Trophoblast cell (in vitro differentiated cells and primary cell): ENCODE results near the gene PLS1.
"Not testable (repeated sequence)": the region's sequence is repeated elsewhere in the genome, so short reads cannot be mapped to it uniquely, and the experiment has no call there.

Experiments used
- DNase-seq, 2 donors: peaks; one replicate each; pipeline ENCODE4 v3.0.0-alpha.2; 2016
- H2AFZ ChIP-seq: 2 replicates; pipeline ENCODE4 v1.6.1; 2013; ENCODE audit warnings: low read length, moderate library complexity, mild to moderate bottlenecking; ENCODE audit not compliant: insufficient read depth, poor library complexity
- H2AK5ac ChIP-seq: 2 replicates; pipeline ENCODE4 v1.6.1; 2013; ENCODE audit warnings: mild to moderate bottlenecking, low read length
- H2BK120ac ChIP-seq: 2 replicates; pipeline ENCODE4 v1.6.1; 2013; ENCODE audit warnings: low read length, mild to moderate bottlenecking, moderate library complexity; ENCODE audit not compliant: insufficient read depth, poor library complexity
- H2BK12ac ChIP-seq: 2 replicates; pipeline ENCODE4 v1.6.1; 2013; ENCODE audit warnings: mild to moderate bottlenecking, low read length, moderate library complexity
- H2BK5ac ChIP-seq: 2 replicates; pipeline ENCODE4 v1.6.1; 2013; ENCODE audit warnings: low read length, low read depth, moderate library complexity, mild to moderate bottlenecking; ENCODE audit not compliant: poor library complexity
- H3K14ac ChIP-seq: 2 replicates; pipeline ENCODE4 v1.6.1; 2013; ENCODE audit warnings: mild to moderate bottlenecking, low read length
- H3K18ac ChIP-seq: 2 replicates; pipeline ENCODE4 v1.6.1; 2013; ENCODE audit warnings: mild to moderate bottlenecking, low read length
- H3K23ac ChIP-seq: 2 replicates; pipeline ENCODE4 v1.6.1; 2013; ENCODE audit warnings: low read length
- H3K27ac ChIP-seq: 2 replicates; pipeline ENCODE4 v1.5.1; 2013; ENCODE audit warnings: low read depth, mild to moderate bottlenecking, inconsistent platforms, low read length, moderate library complexity
- H3K27me3 ChIP-seq: 2 replicates; pipeline ENCODE4 v1.6.1; 2013; ENCODE audit warnings: inconsistent platforms, mild to moderate bottlenecking, low read length, moderate library complexity; ENCODE audit not compliant: insufficient read depth
- H3K36me3 ChIP-seq, 2 experiments: 1 replicate in 1 of 2; 2 replicates in 1 of 2; pipeline ENCODE4 v1.6.1; 2013; ENCODE audit warnings: low read length in 2 of 2, mild to moderate bottlenecking in 2 of 2, moderate library complexity in 1 of 2; ENCODE audit not compliant: insufficient read depth in 2 of 2, control insufficient read depth in 1 of 2
- H3K4ac ChIP-seq: 2 replicates; pipeline ENCODE4 v1.6.1; 2013; ENCODE audit warnings: low read depth, mild to moderate bottlenecking, low read length, moderate library complexity
- H3K4me1 ChIP-seq, 2 experiments: 1 replicate in 1 of 2; 2 replicates in 1 of 2; pipeline ENCODE4 v1.6.1; 2013; ENCODE audit warnings: low read length in 2 of 2, mild to moderate bottlenecking in 2 of 2, moderate library complexity in 1 of 2; ENCODE audit not compliant: insufficient read depth in 2 of 2, control insufficient read depth in 1 of 2
- H3K4me2 ChIP-seq: 2 replicates; pipeline ENCODE4 v1.6.1; 2013; ENCODE audit warnings: inconsistent platforms, mild to moderate bottlenecking, low read length, moderate library complexity
- H3K4me3 ChIP-seq: 2 replicates; pipeline ENCODE4 v1.5.1; 2013; ENCODE audit warnings: mild to moderate bottlenecking, low read depth, low read length, inconsistent platforms
- H3K79me1 ChIP-seq: one replicate; pipeline ENCODE4 v1.6.1; 2013; ENCODE audit warnings: low read length
- H3K79me2 ChIP-seq: 2 replicates; pipeline ENCODE4 v1.6.1; 2013; ENCODE audit warnings: low read length, mild to moderate bottlenecking; ENCODE audit not compliant: control insufficient read depth, insufficient read depth, poor library complexity
- H3K9ac ChIP-seq: 2 replicates; pipeline ENCODE4 v1.6.1; 2013; ENCODE audit warnings: mild to moderate bottlenecking, low read length
- H3K9me3 ChIP-seq: 2 replicates; pipeline ENCODE4 v1.6.1; 2013; ENCODE audit warnings: low read depth, mild to moderate bottlenecking, control low read depth, inconsistent platforms, low read length; ENCODE audit not compliant: insufficient read depth
- H4K12ac ChIP-seq: 2 replicates; pipeline ENCODE4 v1.6.1; 2013; ENCODE audit warnings: low read depth, mild to moderate bottlenecking, low read length, moderate library complexity
- H4K8ac ChIP-seq: 2 replicates; pipeline ENCODE4 v1.6.1; 2013; ENCODE audit warnings: low read depth, mild to moderate bottlenecking, low read length, moderate library complexity
- H4K91ac ChIP-seq: one replicate; pipeline ENCODE4 v1.6.1; 2013; ENCODE audit warnings: low read depth, mild to moderate bottlenecking, low read length, moderate library complexity
- WGBS: extraction: QIAGEN DNeasy Blood & Tissue Kit; methylation state at CpG from one replicate; pipeline ENCODE4 v1.1.7; 2013; ENCODE audit warnings: missing lambda C conversion rate; ENCODE audit not compliant: insufficient read length, insufficient coverage; ENCODE audit errors: extremely low coverage; 5-methylcytosine and 5-hydroxymethylcytosine counted together

Gene PLS1

GRCh38 chr3:142577696-142578328 lies 18.4 kb upstream of the PLS1 start:
- H2AK5ac ChIP-seq = no peak overlapping the region
- peak overlapping the region; percentile 87 for H3K9ac ChIP-seq
- H4K91ac ChIP-seq = no peak overlapping the region
- H3K79me2 ChIP-seq = peaks cover 7% of the 10 kb centered on the region
- H3K79me1 ChIP-seq = peaks cover 9% of the 10 kb centered on the region
- peak overlapping the region; percentile 99 for H3K4me3 ChIP-seq
- DNase-seq = peak in 1 of 2 donors; percentile 41
- no peak overlapping the region for H3K23ac ChIP-seq
- H3K14ac ChIP-seq = no peak overlapping the region
- no peak overlapping the region for H3K18ac ChIP-seq
- H3K27me3 ChIP-seq = no peaks in the 10 kb centered on the region
- peaks cover 0 to 3% of the 10 kb centered on the region in 2 experiments for H3K4me1 ChIP-seq
- no peaks in the 10 kb centered on the region for H3K36me3 ChIP-seq
- H3K4me2 ChIP-seq = peak overlapping the region; percentile 76
- no peaks in the 10 kb centered on the region for H3K9me3 ChIP-seq
- peak overlapping the region; percentile 85 for H2AFZ ChIP-seq
- WGBS = no CpG with 5 or more reads among the region's 12 CpGs
- no peak overlapping the region for H3K27ac ChIP-seq
- H2BK5ac ChIP-seq = no peak overlapping the region
- no peak overlapping the region for H3K4ac ChIP-seq
- peak overlapping the region; percentile 78 for H4K12ac ChIP-seq
- H4K8ac ChIP-seq = peak overlapping the region; percentile 88
- H2BK12ac ChIP-seq = no peak overlapping the region
- H2BK120ac ChIP-seq = peak overlapping the region; percentile 21

GRCh38 chr3:142578329-142579223 lies 17.6 kb upstream of the PLS1 start, which contains the start of gene ATR:
ATR (minus strand) TSS chr3:142578733; CDS start chr3:142578704, 29 bp downstream.
- peak within 1 kb of the TSS; percentile 83 for H3K14ac ChIP-seq
- H3K36me3 ChIP-seq = no peaks in the 10 kb centered on the region
- no peaks in the 10 kb centered on the region for H3K9me3 ChIP-seq
- peak within 1 kb of the TSS; percentile 80 for H3K27ac ChIP-seq
- peak within 1 kb of the TSS; percentile 78 for H4K12ac ChIP-seq
- H3K79me1 ChIP-seq = peaks cover 9% of the 10 kb centered on the region
- H4K91ac ChIP-seq = peak within 1 kb of the TSS; percentile 64
- peak within 1 kb of the TSS; percentile 8 for H2BK5ac ChIP-seq
- H3K9ac ChIP-seq = peak within 1 kb of the TSS; percentile 87
- peak within 1 kb of the TSS; percentile 7 for H2AK5ac ChIP-seq
- no peak within 1 kb of the TSS for H3K23ac ChIP-seq
- peaks cover 0 to 3% of the 10 kb centered on the region in 2 experiments for H3K4me1 ChIP-seq
- peak within 1 kb of the TSS; percentile 21 for H2BK120ac ChIP-seq
- peak within 1 kb of the TSS; percentile 70 for H3K18ac ChIP-seq
- H3K4me2 ChIP-seq = peak within 1 kb of the TSS; percentile 76
- no peaks in the 10 kb centered on the region for H3K27me3 ChIP-seq
- H4K8ac ChIP-seq = peak within 1 kb of the TSS; percentile 88
- peak; percentile 96 to 97 for DNase-seq
- WGBS = no CpG with 5 or more reads among the region's 65 CpGs
- peak within 1 kb of the TSS; percentile 26 for H3K4ac ChIP-seq
- H3K4me3 ChIP-seq = peak within 1 kb of the TSS; percentile 99
- peak within 1 kb of the TSS; percentile 85 for H2AFZ ChIP-seq
- H3K79me2 ChIP-seq = peaks cover 7% of the 10 kb centered on the region
- no peak within 1 kb of the TSS for H2BK12ac ChIP-seq

- Histone ChIP-seq H3K4me1 (peaks cover 0 to 3% of the 10 kb centered on the region in 2 experiments), H4K91ac (no peak overlapping the region), H3K79me1 (peaks cover 9% of the 10 kb centered on the region), H3K23ac (no peak overlapping the region), H3K9ac (no peak overlapping the region), H4K8ac (no peak overlapping the region), H3K4me3 (no peak overlapping the region), H3K9me3 (no peaks in the 10 kb centered on the region), H3K4me2 (no peak overlapping the region), H3K18ac (no peak overlapping the region), H3K14ac (no peak overlapping the region), H3K36me3 (no peaks in the 10 kb centered on the region), H2AK5ac (no peak overlapping the region), H4K12ac (no peak overlapping the region), H2BK5ac (no peak overlapping the region), H2BK120ac (no peak overlapping the region), H3K27ac (no peak overlapping the region), H2AFZ (no peak overlapping the region), H3K79me2 (peaks cover 7% of the 10 kb centered on the region), H2BK12ac (no peak overlapping the region), H3K4ac (no peak overlapping the region), H3K27me3 (no peaks in the 10 kb centered on the region)
- WGBS = no CpG with 5 or more reads among the region's 1 CpG
- no peak for DNase-seq
Measured at GRCh38 chr3:142580061-142580423, 16.2 kb upstream of the PLS1 start.

- not testable (repeated sequence) for H3K36me3 ChIP-seq, H3K4ac ChIP-seq, H2AK5ac ChIP-seq, H3K4me3 ChIP-seq, H3K79me2 ChIP-seq, H2BK5ac ChIP-seq, H3K27ac ChIP-seq, H4K12ac ChIP-seq, H2BK120ac ChIP-seq, H3K23ac ChIP-seq, H3K9ac ChIP-seq, H4K91ac ChIP-seq, H3K18ac ChIP-seq, H3K27me3 ChIP-seq, H3K4me1 ChIP-seq, H3K79me1 ChIP-seq, H3K14ac ChIP-seq, H2AFZ ChIP-seq, H4K8ac ChIP-seq, H3K9me3 ChIP-seq, H2BK12ac ChIP-seq, H3K4me2 ChIP-seq
- DNase-seq = peak in 1 of 2 donors; percentile 53
- WGBS = no CpG with 5 or more reads among the region's 11 CpGs
Measured at GRCh38 chr3:142581070-142581469, 15.1 kb upstream of the PLS1 start.
